Type B pancreatic cell (in vitro differentiated cells): ENCODE measurements around the gene GNB1. TPM values are rescaled to one million over a fixed set of nuclear protein-coding genes. Genes with fewer than 3 reads are reported as not detected.

ENCODE experiments used
- DNase-seq: peaks from one replicate; pipeline ENCODE4 v3.0.0; 2021; ENCODE audit warnings: mixed read lengths; ENCODE audit not compliant: unreplicated experiment; ENCODE audit errors: extremely low spot score
- H3K27ac Mint-ChIP-seq: 2 replicates; pipeline ENCODE4 v1.8.0; 2021; ENCODE audit warnings: mild to moderate bottlenecking, mixed read lengths
- H3K27me3 Mint-ChIP-seq: 2 replicates; pipeline ENCODE4 v1.8.0; 2021; ENCODE audit warnings: mixed read lengths
- H3K36me3 Mint-ChIP-seq: 2 replicates; pipeline ENCODE4 v1.8.0; 2021; ENCODE audit warnings: mixed read lengths
- H3K4me1 Mint-ChIP-seq: one replicate; pipeline ENCODE4 v1.8.0; 2021; ENCODE audit warnings: mixed read lengths; ENCODE audit not compliant: unreplicated experiment
- H3K4me3 Mint-ChIP-seq: 2 replicates; pipeline ENCODE4 v1.8.0; 2021; ENCODE audit warnings: mild to moderate bottlenecking, mixed read lengths
- H3K9me3 Mint-ChIP-seq: 2 replicates; pipeline ENCODE4 v1.8.0; 2021; ENCODE audit warnings: mixed read lengths
- total RNA-seq: library from RNA; stranded (reverse); gene quantifications from 2 replicates; pipeline ENCODE4 v1.2.1, GENCODE V29; 2021; ENCODE audit warnings: low replicate concordance
- TF ChIP-seq, protein P1 (sequence below): fragments of 200-600 bp; sonication (generic); conservative IDR thresholded peaks from 2 replicates; pipeline ENCODE4 v1.5.0; 2021; ENCODE audit warnings: antibody characterized with exemption, mild to moderate bottlenecking

The GNB1 gene
- total RNA-seq, 1 donor from 2014 or later, result 297 TPM

- Mint-ChIP-seq H3K27ac (peak overlapping the region; percentile 90), H3K9me3 (no peaks in the 10 kb centered on the region), H3K4me3 (peak overlapping the region; percentile 64), H3K36me3 (no peaks in the 10 kb centered on the region), H3K4me1 (peaks cover 14% of the 10 kb centered on the region), H3K27me3 (no peaks in the 10 kb centered on the region)
- DNase-seq, result no peak
- TF ChIP-seq, protein P1, sequence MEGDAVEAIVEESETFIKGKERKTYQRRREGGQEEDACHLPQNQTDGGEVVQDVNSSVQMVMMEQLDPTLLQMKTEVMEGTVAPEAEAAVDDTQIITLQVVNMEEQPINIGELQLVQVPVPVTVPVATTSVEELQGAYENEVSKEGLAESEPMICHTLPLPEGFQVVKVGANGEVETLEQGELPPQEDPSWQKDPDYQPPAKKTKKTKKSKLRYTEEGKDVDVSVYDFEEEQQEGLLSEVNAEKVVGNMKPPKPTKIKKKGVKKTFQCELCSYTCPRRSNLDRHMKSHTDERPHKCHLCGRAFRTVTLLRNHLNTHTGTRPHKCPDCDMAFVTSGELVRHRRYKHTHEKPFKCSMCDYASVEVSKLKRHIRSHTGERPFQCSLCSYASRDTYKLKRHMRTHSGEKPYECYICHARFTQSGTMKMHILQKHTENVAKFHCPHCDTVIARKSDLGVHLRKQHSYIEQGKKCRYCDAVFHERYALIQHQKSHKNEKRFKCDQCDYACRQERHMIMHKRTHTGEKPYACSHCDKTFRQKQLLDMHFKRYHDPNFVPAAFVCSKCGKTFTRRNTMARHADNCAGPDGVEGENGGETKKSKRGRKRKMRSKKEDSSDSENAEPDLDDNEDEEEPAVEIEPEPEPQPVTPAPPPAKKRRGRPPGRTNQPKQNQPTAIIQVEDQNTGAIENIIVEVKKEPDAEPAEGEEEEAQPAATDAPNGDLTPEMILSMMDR, result no peak
These were observed 3.6 kb upstream of the GNB1 start for GRCh38 chr1:1894354-1895059.

GRCh38 chr1:1893997-1894353, 3.1 kb upstream of the GNB1 start:
- no peak for DNase-seq
- Mint-ChIP-seq H3K4me1 (peaks cover 18% of the 10 kb centered on the region), H3K4me3 (no peak overlapping the region), H3K36me3 (peaks cover 4% of the 10 kb centered on the region), H3K27me3 (no peaks in the 10 kb centered on the region), H3K27ac (no peak overlapping the region), H3K9me3 (no peaks in the 10 kb centered on the region)
- TF ChIP-seq, protein P1, result no peak

DNA sequence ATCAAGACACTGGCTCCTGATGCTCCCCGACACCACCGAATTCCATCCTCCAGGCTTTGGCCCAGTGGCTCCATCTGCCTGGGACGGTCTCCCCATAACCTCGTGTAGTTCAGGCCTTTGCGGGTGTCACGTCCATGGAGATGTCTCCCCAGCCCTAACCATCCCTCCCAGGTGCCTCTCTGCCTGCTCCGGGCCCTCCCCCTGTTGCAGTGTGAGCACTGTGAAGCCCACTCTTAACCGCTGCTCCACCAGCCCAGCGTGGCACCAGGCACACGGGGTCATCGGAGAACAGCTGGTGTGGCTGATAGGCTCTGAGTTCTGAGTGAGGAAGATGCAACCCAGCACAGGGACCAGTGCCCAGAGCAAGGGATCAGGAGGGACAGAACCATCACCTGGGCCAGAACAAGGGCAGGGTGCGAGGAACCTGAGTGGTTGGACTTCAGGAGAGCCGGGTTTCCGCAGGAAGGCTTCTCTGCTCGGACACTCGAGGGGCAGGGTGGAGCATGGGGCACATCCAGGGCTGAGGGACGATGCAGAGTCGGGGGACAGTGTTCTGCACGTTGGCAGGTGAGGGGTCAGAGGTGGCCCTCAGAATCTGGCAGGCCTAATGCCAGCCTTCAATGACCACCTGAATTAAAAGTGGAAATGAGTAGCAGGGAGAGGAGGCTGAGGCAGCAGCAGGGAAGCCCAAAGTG, 2.6 kb upstream of the GNB1 start:
- no peaks in the 10 kb centered on the region for H3K9me3 Mint-ChIP-seq
- H3K27ac Mint-ChIP-seq, result peak overlapping the region; percentile 67
- H3K27me3 Mint-ChIP-seq, result no peaks in the 10 kb centered on the region
- TF ChIP-seq, protein P1, result no peak
- peaks cover 23% of the 10 kb centered on the region for H3K4me1 Mint-ChIP-seq
- H3K4me3 Mint-ChIP-seq, result peak overlapping the region; percentile 62
- H3K36me3 Mint-ChIP-seq, result peaks cover 7% of the 10 kb centered on the region
- no peak for DNase-seq

DNA sequence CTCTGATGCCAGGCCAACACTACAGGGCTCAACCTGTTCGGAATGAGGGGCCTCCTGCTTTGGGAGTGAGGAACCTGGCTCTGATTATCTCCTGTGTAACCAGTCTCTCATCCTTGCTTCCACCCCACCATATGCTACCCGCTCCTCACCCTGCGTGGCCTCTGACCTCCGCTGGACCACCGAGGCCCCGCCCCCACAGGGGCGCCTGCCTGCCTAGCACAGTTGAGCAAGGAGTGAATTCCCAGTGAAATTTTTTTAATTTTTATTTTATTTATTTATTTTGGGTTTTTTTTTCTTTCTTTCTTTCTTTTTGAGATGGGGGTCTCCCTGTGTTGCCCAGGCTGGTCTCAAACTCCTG, 1.9 kb upstream of the GNB1 start:
- H3K36me3 Mint-ChIP-seq, result peaks cover 7% of the 10 kb centered on the region
- H3K27ac Mint-ChIP-seq, result peak overlapping the region; percentile 81
- H3K4me3 Mint-ChIP-seq, result peak overlapping the region; percentile 91
- H3K27me3 Mint-ChIP-seq, result no peaks in the 10 kb centered on the region
- no peak for DNase-seq
- TF ChIP-seq, protein P1, result no peak
- peaks cover 29% of the 10 kb centered on the region for H3K4me1 Mint-ChIP-seq
- H3K9me3 Mint-ChIP-seq, result no peaks in the 10 kb centered on the region

DNA sequence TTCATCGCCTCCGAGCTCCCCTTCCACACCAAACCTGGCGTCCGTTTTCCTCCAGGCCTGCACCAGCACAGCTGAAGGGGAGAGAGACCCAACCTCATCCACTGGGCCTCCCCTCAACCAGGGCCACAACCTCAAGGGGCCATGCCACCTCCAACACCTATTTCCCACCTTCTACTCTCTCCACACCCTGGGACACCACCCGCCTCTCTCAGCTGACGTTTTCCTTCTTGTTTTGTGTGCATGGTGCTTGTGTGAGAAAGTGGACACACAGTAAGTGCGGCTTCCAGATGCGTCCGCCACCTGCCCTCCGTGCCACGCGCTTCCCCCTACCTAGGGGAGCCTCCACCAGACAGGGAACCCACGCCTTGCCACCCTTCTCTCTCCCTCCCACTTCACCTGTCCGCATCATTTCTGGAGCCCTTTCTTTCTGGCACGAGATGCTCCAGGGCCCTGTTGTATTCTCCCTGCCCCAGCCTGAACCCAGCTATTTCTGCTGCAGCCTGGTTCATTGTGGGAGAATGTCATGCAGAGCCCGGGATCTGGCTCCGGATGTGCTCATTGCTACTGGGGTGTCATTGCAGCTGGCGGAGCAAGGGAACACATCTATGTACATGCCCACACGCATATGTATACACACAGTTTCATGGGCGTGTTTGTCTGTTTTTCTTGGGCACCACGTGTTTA, 1.3 kb upstream of the GNB1 start:
- no peak for DNase-seq
- no peaks in the 10 kb centered on the region for H3K27me3 Mint-ChIP-seq
- peak overlapping the region; percentile 91 for H3K4me3 Mint-ChIP-seq
- TF ChIP-seq, protein P1, result no peak
- H3K36me3 Mint-ChIP-seq, result peaks cover 7% of the 10 kb centered on the region
- no peaks in the 10 kb centered on the region for H3K9me3 Mint-ChIP-seq
- H3K4me1 Mint-ChIP-seq, result peaks cover 31% of the 10 kb centered on the region
- H3K27ac Mint-ChIP-seq, result peak overlapping the region; percentile 81
